Immature natural killer cell (primary cell): ENCODE measurements around the gene SYNE2. TPM values are rescaled to one million over a fixed set of nuclear protein-coding genes. Genes with fewer than 3 reads are reported as not detected.
A peak's percentile ranks its signal among the peaks of the same experiment; 100 is the strongest.
"Not testable (repeated sequence)": the region's sequence is repeated elsewhere in the genome, so short reads cannot be mapped to it uniquely, and the experiment has no call there.

ENCODE experiments used
- DNase-seq, 3 donors: peaks; one replicate each; pipeline ENCODE4 v3.0.0; 2022; ENCODE audit warnings: mixed read lengths in 1 of 3
- H3K27ac Mint-ChIP-seq, 6 donors: one replicate each; pipeline ENCODE4 v1.8.0; 2020; ENCODE audit warnings: mixed read lengths in 6 of 6, mild to moderate bottlenecking in 5 of 6, inconsistent platforms in 4 of 6, moderate library complexity in 3 of 6
- H3K27me3 Mint-ChIP-seq, 3 donors: one replicate each; pipeline ENCODE4 v1.8.0; 2020 to 2021; ENCODE audit warnings: low read depth in 3 of 3, mild to moderate bottlenecking in 3 of 3, mixed read lengths in 3 of 3, moderate library complexity in 3 of 3, inconsistent platforms in 1 of 3
- H3K36me3 Mint-ChIP-seq, 3 donors: one replicate each; pipeline ENCODE4 v1.8.0; 2020; ENCODE audit warnings: mixed read lengths in 3 of 3, inconsistent platforms in 2 of 3, mild to moderate bottlenecking in 2 of 3
- H3K4me1 Mint-ChIP-seq, 2 donors: one replicate each; pipeline ENCODE4 v1.8.0; 2020; ENCODE audit warnings: inconsistent platforms in 2 of 2, mild to moderate bottlenecking in 2 of 2, mixed read lengths in 2 of 2, moderate library complexity in 1 of 2
- H3K4me3 Mint-ChIP-seq, 5 donors: one replicate each; pipeline ENCODE4 v1.8.0; 2020; ENCODE audit warnings: mild to moderate bottlenecking in 5 of 5, mixed read lengths in 5 of 5, inconsistent platforms in 3 of 5, moderate library complexity in 3 of 5
- H3K9me3 Mint-ChIP-seq, 6 donors: one replicate each; pipeline ENCODE4 v1.8.0; 2020; ENCODE audit warnings: mild to moderate bottlenecking in 6 of 6, mixed read lengths in 6 of 6, inconsistent platforms in 4 of 6, moderate library complexity in 3 of 6
- polyA plus RNA-seq, 3 donors: library from polyadenylated mRNA; unstranded; fragments of 300-500 nt; fragmentation: Illumina TruSeq; gene quantifications; one replicate each; pipeline ENCODE4 v1.2.3, GENCODE V29; 2021

The SYNE2 gene
- polyA plus RNA-seq, 3 donors from 2014 or later: 14.0 to 116 (median 20.0) TPM

GRCh38 chr14:64043296-64043695, 190.5 kb downstream of the SYNE2 start:
- H3K9me3 Mint-ChIP-seq: peaks cover 0 to 11% (median 2%) of the 10 kb centered on the region in 6 donors
- not testable (repeated sequence) for H3K27me3 Mint-ChIP-seq, H3K4me3 Mint-ChIP-seq, DNase-seq
- peaks cover 36 to 60% (median 41%) of the 10 kb centered on the region in 3 donors for H3K36me3 Mint-ChIP-seq
- peak overlapping the region in 1 of 6 donors; percentile 7 for H3K27ac Mint-ChIP-seq
- H3K4me1 Mint-ChIP-seq: peaks cover 14 to 49% of the 10 kb centered on the region in 2 donors

GRCh38 chr14:64045091-64045490, 192.3 kb downstream of the SYNE2 start:
- Mint-ChIP-seq H3K27ac (peak overlapping the region in 3 of 6 donors; percentile 33 to 53 (median 48)), H3K27me3 (peaks cover 0 to 2% (median 0%) of the 10 kb centered on the region in 3 donors), H3K4me3 (no peak overlapping the region), H3K4me1 (peaks cover 11 to 34% of the 10 kb centered on the region in 2 donors), H3K9me3 (peaks cover 0 to 11% (median 2%) of the 10 kb centered on the region in 6 donors), H3K36me3 (peaks cover 38 to 52% (median 44%) of the 10 kb centered on the region in 3 donors)
- no peak for DNase-seq

DNA sequence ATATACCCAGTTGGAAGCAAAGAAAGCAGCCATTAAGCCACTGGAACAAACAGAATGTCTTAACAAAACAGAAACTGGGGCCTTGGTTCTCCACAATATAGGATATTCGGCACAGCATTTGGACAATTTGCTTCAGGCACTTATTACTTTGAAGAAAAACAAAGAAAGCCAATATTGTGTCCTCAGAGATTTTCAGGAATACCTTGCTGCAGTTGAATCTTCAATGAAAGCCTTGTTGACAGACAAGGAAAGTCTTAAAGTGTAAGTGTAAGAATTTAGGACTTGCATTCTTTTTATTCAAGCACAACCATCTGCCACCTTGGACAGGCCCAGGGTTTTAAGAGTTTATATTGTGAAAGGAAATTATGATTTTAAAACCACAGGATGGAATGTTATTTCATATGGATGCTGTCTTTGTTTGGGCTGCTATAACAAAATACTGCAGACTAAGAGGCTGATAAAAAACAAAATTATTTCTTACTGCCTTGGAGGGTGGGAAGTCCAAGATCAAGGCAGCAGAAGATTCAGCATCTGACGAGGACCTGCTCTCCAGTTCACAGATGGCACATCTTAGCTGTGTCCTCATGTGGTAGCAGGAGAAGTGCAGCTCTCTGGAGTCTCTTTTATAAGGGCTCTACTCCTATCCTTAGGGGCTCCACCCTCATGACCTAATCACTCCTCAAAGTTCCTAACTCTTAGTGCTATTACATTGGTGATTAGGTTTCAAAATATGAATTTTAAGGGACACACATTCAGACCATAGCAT, 197.0 kb downstream of the SYNE2 start:
- Mint-ChIP-seq H3K9me3 (no peaks in the 10 kb centered on the region), H3K27ac (peak overlapping the region in 3 of 6 donors; percentile 22 to 32 (median 24)), H3K4me1 (peaks cover 0 to under 1% of the 10 kb centered on the region in 2 donors), H3K27me3 (peaks cover 0 to 6% (median 0%) of the 10 kb centered on the region in 3 donors), H3K36me3 (peaks cover 17 to 47% (median 33%) of the 10 kb centered on the region in 3 donors), H3K4me3 (no peak overlapping the region)
- no peak for DNase-seq

DNA sequence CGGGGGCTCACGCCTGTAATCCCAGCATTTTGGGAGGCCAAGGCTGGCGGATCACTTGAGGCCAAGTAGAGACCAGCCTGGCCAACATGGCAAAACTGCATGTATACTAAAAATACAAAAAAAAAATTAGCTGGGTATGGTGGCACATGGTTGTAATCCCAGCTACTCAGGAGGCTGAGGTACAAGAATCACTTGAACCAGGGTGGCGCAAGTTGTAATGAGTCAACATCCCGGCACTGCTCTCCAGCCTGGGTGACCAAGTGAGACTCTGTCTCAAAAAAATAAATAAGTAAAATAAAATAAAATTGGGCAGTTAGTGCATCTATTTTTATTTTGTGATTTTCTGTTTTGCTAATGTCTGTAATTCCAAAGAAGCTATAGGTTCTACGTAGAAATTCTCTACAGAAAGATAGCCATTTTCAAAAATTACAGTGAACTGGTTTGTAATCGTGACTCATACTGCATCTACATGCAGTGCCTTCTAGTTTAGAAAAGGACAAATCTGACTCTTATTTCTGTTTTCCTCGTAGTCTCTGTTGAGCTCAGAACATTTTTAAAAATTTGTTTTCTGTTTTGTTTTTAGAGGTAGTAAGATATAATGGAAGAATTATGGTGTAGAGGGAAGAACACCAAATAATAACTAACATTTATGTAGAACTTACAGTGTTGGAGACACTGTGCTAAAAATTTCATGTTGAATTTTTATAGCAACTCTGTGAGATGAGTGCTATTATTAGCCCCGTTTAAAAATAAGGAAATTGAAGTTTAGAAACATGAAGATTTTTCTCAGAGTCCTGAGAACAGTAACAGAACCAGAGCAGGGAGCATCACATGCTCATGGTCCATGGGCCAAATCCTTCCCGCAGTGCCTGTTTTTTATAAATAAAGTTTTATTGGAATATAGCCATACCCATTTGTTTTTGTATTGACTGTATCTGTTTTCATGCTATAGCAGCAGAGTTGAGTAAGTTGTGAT, 201.2 kb downstream of the SYNE2 start:
- Mint-ChIP-seq H3K4me1 (peaks cover 0 to 5% of the 10 kb centered on the region in 2 donors), H3K27me3 (peaks cover 2 to 6% (median 2%) of the 10 kb centered on the region in 3 donors), H3K4me3 (no peak overlapping the region), H3K36me3 (peaks cover 20 to 36% (median 33%) of the 10 kb centered on the region in 3 donors), H3K27ac (peak overlapping the region in 3 of 6 donors; percentile 2 to 51 (median 45)), H3K9me3 (no peaks in the 10 kb centered on the region)
- DNase-seq: no peak

GRCh38 chr14:64059454-64060198, 206.8 kb downstream of the SYNE2 start:
- Mint-ChIP-seq H3K36me3 (peaks cover 15 to 24% (median 16%) of the 10 kb centered on the region in 3 donors), H3K27me3 (peaks cover 0 to 6% (median 4%) of the 10 kb centered on the region in 3 donors), H3K27ac (peak overlapping the region in 3 of 6 donors; percentile 19 to 63 (median 46)), H3K4me1 (peaks cover 4 to 19% of the 10 kb centered on the region in 2 donors), H3K9me3 (no peaks in the 10 kb centered on the region), H3K4me3 (no peak overlapping the region)
- DNase-seq: no peak

- H3K4me3 Mint-ChIP-seq: no peak overlapping the region
- peak overlapping the region in 1 of 6 donors; percentile 46 for H3K27ac Mint-ChIP-seq
- peaks cover 0 to 6% (median 4%) of the 10 kb centered on the region in 3 donors for H3K27me3 Mint-ChIP-seq
- H3K9me3 Mint-ChIP-seq: no peaks in the 10 kb centered on the region
- no peak for DNase-seq
- peaks cover 4 to 19% of the 10 kb centered on the region in 2 donors for H3K4me1 Mint-ChIP-seq
- peaks cover 12 to 25% (median 16%) of the 10 kb centered on the region in 3 donors for H3K36me3 Mint-ChIP-seq
These were observed 207.4 kb downstream of the SYNE2 start for GRCh38 chr14:64060199-64060545.

GRCh38 chr14:64060648-64061096, 207.9 kb downstream of the SYNE2 start:
- Mint-ChIP-seq H3K4me3 (no peak overlapping the region), H3K36me3 (peaks cover 12 to 30% (median 20%) of the 10 kb centered on the region in 3 donors), H3K27me3 (peaks cover 0 to 6% (median 4%) of the 10 kb centered on the region in 3 donors), H3K4me1 (peaks cover 4 to 19% of the 10 kb centered on the region in 2 donors), H3K27ac (peak overlapping the region in 1 of 6 donors; percentile 59), H3K9me3 (no peaks in the 10 kb centered on the region)
- DNase-seq: no peak

DNA sequence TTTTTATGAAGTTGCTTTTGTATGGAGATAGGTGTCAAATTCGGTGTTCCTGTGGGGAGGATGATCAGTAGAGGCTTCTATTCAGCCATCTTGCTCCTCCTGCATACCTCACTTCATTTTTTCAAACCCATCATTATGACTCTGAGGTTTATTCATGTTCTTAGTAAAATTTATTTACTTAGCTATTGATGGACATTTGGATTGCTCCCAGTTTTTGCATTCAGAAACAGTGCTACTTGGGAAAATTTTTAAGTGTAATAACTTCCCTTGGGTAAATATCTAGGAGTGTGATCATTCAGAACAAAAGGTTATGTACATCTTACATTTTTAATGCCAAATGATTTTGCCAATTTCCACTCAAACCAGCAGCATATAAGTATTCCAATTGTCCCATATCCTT, 208.3 kb downstream of the SYNE2 start:
- Mint-ChIP-seq H3K36me3 (peaks cover 12 to 30% (median 17%) of the 10 kb centered on the region in 3 donors), H3K27me3 (peaks cover 0 to 6% (median 4%) of the 10 kb centered on the region in 3 donors), H3K9me3 (no peaks in the 10 kb centered on the region), H3K27ac (peak overlapping the region in 2 of 6 donors; percentile 47 to 59), H3K4me3 (no peak overlapping the region), H3K4me1 (peaks cover 4 to 19% of the 10 kb centered on the region in 2 donors)
- DNase-seq: no peak

DNA sequence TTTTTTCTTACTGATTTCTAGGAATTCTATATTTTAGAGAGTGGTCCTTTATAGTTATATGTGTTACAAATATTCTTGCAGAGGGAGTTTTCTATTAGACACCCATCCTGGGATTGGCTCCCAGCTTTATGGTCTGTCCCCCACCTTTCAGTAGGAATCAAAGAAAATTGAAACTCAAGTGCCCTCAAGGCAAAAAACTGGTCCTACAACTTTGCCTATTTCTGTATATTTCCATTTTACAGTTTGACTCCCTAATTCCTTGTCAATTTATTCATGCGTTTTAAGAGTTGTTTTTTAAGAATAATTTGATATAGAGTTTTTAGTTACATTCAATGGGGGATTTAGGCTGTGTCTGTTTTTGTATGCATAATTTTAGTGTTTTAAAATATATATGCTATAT, 208.9 kb downstream of the SYNE2 start:
- H3K4me1 Mint-ChIP-seq: peaks cover 4 to 19% of the 10 kb centered on the region in 2 donors
- H3K9me3 Mint-ChIP-seq: no peaks in the 10 kb centered on the region
- peaks cover 0 to 6% (median 4%) of the 10 kb centered on the region in 3 donors for H3K27me3 Mint-ChIP-seq
- peaks cover 12 to 30% (median 17%) of the 10 kb centered on the region in 3 donors for H3K36me3 Mint-ChIP-seq
- DNase-seq: no peak
- peak overlapping the region in 1 of 6 donors; percentile 47 for H3K27ac Mint-ChIP-seq
- H3K4me3 Mint-ChIP-seq: no peak overlapping the region

GRCh38 chr14:64062381-64063115, 209.7 kb downstream of the SYNE2 start:
- H3K36me3 Mint-ChIP-seq: peaks cover 12 to 29% (median 13%) of the 10 kb centered on the region in 3 donors
- no peaks in the 10 kb centered on the region for H3K9me3 Mint-ChIP-seq
- H3K4me1 Mint-ChIP-seq: peaks cover 4 to 19% of the 10 kb centered on the region in 2 donors
- no peak overlapping the region for H3K4me3 Mint-ChIP-seq
- H3K27me3 Mint-ChIP-seq: peaks cover 0 to 6% (median 2%) of the 10 kb centered on the region in 3 donors
- DNase-seq: no peak
- H3K27ac Mint-ChIP-seq: no peak overlapping the region

DNA sequence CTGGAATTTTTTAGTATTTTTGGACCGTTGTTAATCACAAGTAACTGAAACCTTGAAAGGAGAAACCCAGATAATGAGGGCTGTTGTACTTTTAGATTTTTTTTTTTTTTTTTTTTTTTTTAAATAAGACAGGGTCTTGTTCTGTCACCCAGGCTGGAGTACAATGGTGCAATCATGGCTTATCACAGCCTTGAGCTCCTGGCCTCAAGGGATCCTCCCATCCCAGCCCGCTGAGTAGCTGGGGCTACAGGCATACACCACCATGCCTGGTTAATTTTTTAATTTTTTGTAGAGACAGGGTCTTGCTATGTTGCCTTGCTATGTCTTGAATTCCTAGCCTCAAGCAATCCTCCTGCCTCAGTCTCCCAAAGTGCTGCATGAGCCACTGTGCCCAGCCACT, 211.6 kb downstream of the SYNE2 start:
- H3K27ac Mint-ChIP-seq: no peak overlapping the region
- no peak overlapping the region for H3K4me3 Mint-ChIP-seq
- H3K9me3 Mint-ChIP-seq: no peaks in the 10 kb centered on the region
- peaks cover 4 to 11% of the 10 kb centered on the region in 2 donors for H3K4me1 Mint-ChIP-seq
- H3K27me3 Mint-ChIP-seq: peaks cover 0 to 4% (median 2%) of the 10 kb centered on the region in 3 donors
- peaks cover 12 to 26% (median 13%) of the 10 kb centered on the region in 3 donors for H3K36me3 Mint-ChIP-seq
- DNase-seq: no peak

- peaks cover 0 to 2% (median 0%) of the 10 kb centered on the region in 3 donors for H3K27me3 Mint-ChIP-seq
- no peak overlapping the region for H3K4me3 Mint-ChIP-seq
- no peak for DNase-seq
- no peaks in the 10 kb centered on the region for H3K4me1 Mint-ChIP-seq
- peak overlapping the region in 3 of 6 donors; percentile 10 to 78 (median 31) for H3K27ac Mint-ChIP-seq
- H3K36me3 Mint-ChIP-seq: peaks cover 15 to 46% (median 32%) of the 10 kb centered on the region in 3 donors
- H3K9me3 Mint-ChIP-seq: no peaks in the 10 kb centered on the region
These were observed 217.0 kb downstream of the SYNE2 start for GRCh38 chr14:64069634-64070359.
